K562 (cell line): ENCODE results near the gene ACER1. TPM values are rescaled to one million over a fixed set of nuclear protein-coding genes. Genes with fewer than 3 reads are reported as not detected.
A peak's percentile ranks its signal among the peaks of the same experiment; 100 is the strongest.
"Not testable (repeated sequence)": the region's sequence is repeated elsewhere in the genome, so short reads cannot be mapped to it uniquely, and the experiment has no call there.

Experiments
- ATAC-seq: fragments of 200-7000 bp; cut with Tn5 transposase; 3 replicates; pipeline ENCODE4 v1.9.1; 2020; ENCODE audit warnings: moderate library complexity
- BruUV-seq: library from RNA; stranded (reverse); fragments of 400-500 nt; replicated peaks from 2 replicates; lab custom pipeline; 2021; lab: Mats Ljungman, UMichigan
- CTCF ChIA-PET: fragments of 300-600 bp; formaldehyde crosslinking; extraction: SDS; loops from one replicate; lab custom pipeline; 2021; ENCODE audit warnings: low intra/inter-chr PET ratio; lab: Yijun Ruan, JAX
- POLR2A ChIA-PET: fragments of 300-600, 350-650 bp; sonication (Branson Sonifier 250); formaldehyde crosslinking; extraction: SDS; loops from one replicate; lab custom pipeline; 2021; ENCODE audit warnings: antibody characterized with exemption, inconsistent platforms; lab: Yijun Ruan, JAX
- DNase-seq, 4 experiments: peaks; one replicate each; pipeline versions ENCODE4 v3.0.0 to v3.0.0-alpha.2; 2011 to 2018; ENCODE audit warnings: low spot score in 3 of 4, mixed read lengths in 3 of 4; ENCODE audit errors: extremely low read depth in 1 of 4
- FAIRE-seq: peaks from 2 replicates; lab custom pipeline; 2011; peaks lifted over from hg19 to GRCh38; lab: Jason Lieb, UNC
- H2AFZ ChIP-seq: 2 replicates; pipeline ENCODE4 v1.6.0; 2011; ENCODE audit warnings: low read depth, low read length, control low read depth, inconsistent platforms
- H3K27ac ChIP-seq: fragments of 200-600 bp; 3 replicates; pipeline ENCODE4 v1.8.0; 2011; ENCODE audit warnings: low read depth, mild to moderate bottlenecking, control low read depth, inconsistent platforms, low read length, moderate library complexity, mixed read lengths; ENCODE audit errors: extremely low read depth
- H3K27me3 ChIP-seq, 2 experiments: fragments of 300-600 bp in 1 of 2; 2 replicates in 1 of 2; 3 replicates in 1 of 2; pipeline versions ENCODE4 v1.6.0 to v1.8.0; 2011; ENCODE audit warnings: inconsistent platforms in 2 of 2, low read length in 2 of 2, mild to moderate bottlenecking in 1 of 2, mixed read lengths in 1 of 2, moderate library complexity in 1 of 2; ENCODE audit not compliant: control insufficient read depth in 2 of 2, insufficient read depth in 2 of 2
- H3K36me3 ChIP-seq: fragments of 300-600 bp; 3 replicates; pipeline ENCODE4 v1.8.0; 2011; ENCODE audit warnings: mild to moderate bottlenecking, low read length, inconsistent platforms; ENCODE audit not compliant: control insufficient read depth, insufficient read depth
- H3K4me1 ChIP-seq, 2 experiments: fragments of 200-600 bp in 1 of 2; replicated peaks in 1 of 2; 2 replicates in 1 of 2; 3 replicates in 1 of 2; pipeline versions ENCODE4 v1.5.1 to v1.8.0; 2011; ENCODE audit warnings: inconsistent platforms in 2 of 2, low read length in 2 of 2, mild to moderate bottlenecking in 1 of 2, mixed read lengths in 1 of 2, moderate library complexity in 1 of 2; ENCODE audit not compliant: control insufficient read depth in 2 of 2, insufficient read depth in 2 of 2
- H3K4me2 ChIP-seq: 2 replicates; pipeline ENCODE4 v1.6.1; 2011; ENCODE audit warnings: low read length, control low read depth, inconsistent platforms, mixed read lengths; ENCODE audit not compliant: insufficient read depth
- H3K4me3 ChIP-seq: fragments of 200-600 bp; sonication (generic), shearing (Covaris generic); 2 replicates; pipeline ENCODE4 v1.5.1; 2016; ENCODE audit warnings: control low read depth, inconsistent platforms
- H3K79me2 ChIP-seq: fragments of 200-600 bp; 3 replicates; pipeline ENCODE4 v1.8.0; 2011; ENCODE audit warnings: low read length, inconsistent platforms; ENCODE audit not compliant: control insufficient read depth, insufficient read depth
- H3K9ac ChIP-seq, 2 experiments: 2 replicates each; pipeline versions ENCODE4 v1.6.0 to v1.6.1; 2011; ENCODE audit warnings: low read depth in 2 of 2, low read length in 2 of 2, control low read depth in 1 of 2, inconsistent platforms in 1 of 2, mild to moderate bottlenecking in 1 of 2, mixed read lengths in 1 of 2; ENCODE audit not compliant: insufficient read depth in 1 of 2
- H3K9me1 ChIP-seq: one replicate; pipeline ENCODE4 v1.6.0; 2011; ENCODE audit warnings: inconsistent platforms, mild to moderate bottlenecking, low read length, moderate library complexity; ENCODE audit not compliant: control insufficient read depth, insufficient read depth
- H3K9me3 ChIP-seq: replicated peaks from 2 replicates; pipeline ENCODE4 v1.5.1; 2011; ENCODE audit warnings: low read depth, low read length, inconsistent platforms; ENCODE audit not compliant: control insufficient read depth, insufficient read depth
- H4K20me1 ChIP-seq: replicated peaks from 2 replicates; pipeline ENCODE4 v1.6.1; 2011; ENCODE audit warnings: low read length, inconsistent platforms, mixed read lengths; ENCODE audit not compliant: control insufficient read depth, insufficient read depth
- EP400 ChIP-seq: fragments of 450-650 bp; IDR thresholded peaks from 2 replicates; pipeline ENCODE4 v1.6.1; 2017; ENCODE audit warnings: antibody characterized with exemption, mild to moderate bottlenecking, moderate library complexity
- SOX6 ChIP-seq: fragments of 450-650 bp; IDR thresholded peaks from 2 replicates; pipeline ENCODE4 v1.6.1; 2014; ENCODE audit warnings: mild to moderate bottlenecking
- TRIM28 ChIP-seq: fragments of 450-650 bp; IDR thresholded peaks from 2 replicates; pipeline ENCODE4 v1.6.1; 2017
- ZNF146 ChIP-seq: IDR thresholded peaks from one replicate; pipeline ENCODE4 v1.6.1; 2018; ENCODE audit warnings: missing compliant biosample characterization; ENCODE audit not compliant: unreplicated experiment
- ZNF696 ChIP-seq: fragments of 250-450 bp; sonication (Bioruptor Pico); conservative IDR thresholded peaks from 2 replicates; pipeline ENCODE4 v1.4.0; 2020; ENCODE audit warnings: mild to moderate bottlenecking, moderate library complexity
- WGBS: fragments of 100-300 bp; shearing (Covaris generic); methylation state at CpG from one replicate; pipeline ENCODE4 v1.1.6; 2016; ENCODE audit warnings: low coverage, mixed read lengths; ENCODE audit not compliant: insufficient coverage; ENCODE audit errors: missing lambda C conversion rate; 5-methylcytosine and 5-hydroxymethylcytosine counted together
- in situ Hi-C: fragments of 300-500 bp; cut with MboI; formaldehyde crosslinking; loops from 4 replicates; pipeline ENCODE4 v1.15.0; 2018; ENCODE audit warnings: inconsistent platforms, mixed read lengths
- intact Hi-C: fragments of 100-400 bp; cut with micrococcal nuclease; formaldehyde crosslinking; loops from 2 replicates; pipeline ENCODE4 v1.14.2; 2022
- polyA plus RNA-seq, 8 experiments: library from polyadenylated mRNA; depleted of rRNA in 4 of 8; stranded (reverse) in 5 of 8; unstranded in 3 of 8; fragments of >200 nt; fragmentation: Nextera tagmentation in 2 of 8; fragmentation: Illumina TruSeq in 1 of 8; extraction: Ambion mirVana in 2 of 8; extraction: Trizol in 1 of 8; gene quantifications; 2 replicates each; pipeline versions ENCODE4 v1.2.1 to v1.2.3, GENCODE V29; 2011 to 2014; ENCODE audit warnings: inconsistent platforms in 1 of 8, missing spikeins in 1 of 8
- total RNA-seq, 7 experiments: library from RNA; depleted of rRNA in 6 of 7; stranded (reverse); fragments of >200 nt in 6 of 7; fragmentation: Illumina TruSeq in 2 of 7; extraction: Trizol in 2 of 7; gene quantifications; 2 replicates each; pipeline versions ENCODE4 v1.2.1 to v1.2.3, GENCODE V29; 2011 to 2021; ENCODE audit warnings: low replicate concordance in 1 of 7

The ACER1 gene
- total and polyA plus RNA-seq, 9 of the 15 experiments (the other 6 are each of a cell fraction or from before 2014, with no cell fraction given): not detected

GRCh38 chr19:6286676-6287075 is 46.7 kb downstream of the ACER1 start (continued):
- TF ChIP-seq ZNF696 (no peak), EP400 (no peak), TRIM28 (peak; percentile 92), SOX6 (no peak)

DNA sequence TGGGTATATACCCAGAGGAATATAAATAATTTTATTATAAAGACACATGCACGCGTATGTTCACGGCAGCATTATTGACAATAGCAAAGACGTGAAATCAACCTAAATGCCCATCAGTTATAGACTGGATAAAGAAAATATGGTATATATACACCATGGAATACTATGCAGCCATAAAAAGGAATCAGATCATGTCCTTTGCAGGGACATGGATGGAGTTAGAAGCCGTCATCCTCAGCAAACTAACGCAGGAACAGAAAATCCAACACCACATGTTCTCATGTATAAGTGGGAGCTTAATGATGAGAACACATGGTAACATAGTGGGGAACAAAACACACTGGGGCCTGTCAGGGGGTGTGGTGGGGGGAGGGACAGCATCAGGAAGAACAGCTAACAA is 51.0 kb downstream of the ACER1 start:
- in situ Hi-C loops, BruUV-seq, FAIRE-seq, CTCF ChIA-PET, H3K4me2 ChIP-seq, H4K20me1 ChIP-seq, H3K9ac ChIP-seq, H3K27ac ChIP-seq, H3K4me3 ChIP-seq, H3K36me3 ChIP-seq, H3K27me3 ChIP-seq, H3K9me3 ChIP-seq, H3K9me1 ChIP-seq, ATAC-seq, H2AFZ ChIP-seq, DNase-seq: not testable (repeated sequence)
- H3K79me2 ChIP-seq: peaks cover 21% of the 10 kb centered on the region
- POLR2A ChIA-PET: interaction anchor here (1.2 kb wide), 1 partner anchor 122 kb away, joined by 3 read pairs; no protein-coding TSS in a partner anchor
- 28% methylated on average over 6 of the region's 6 CpGs for WGBS
- intact Hi-C loops: loop anchor here (5.0 kb wide), 1 partner anchor 65 kb away; no protein-coding TSS in a partner anchor
- peaks cover 12 to 15% of the 10 kb centered on the region in 2 experiments for H3K4me1 ChIP-seq
- peak; percentile 86 for TF ChIP-seq ZNF146 (CRISPR knock-in tag)
